IPS-11a (cell line): Measurements from ENCODE around the gene USP21.
A peak's percentile ranks its signal among the peaks of the same experiment; 100 is the strongest.

Experiments used
- H3K4me3 ChIP-seq: one replicate; pipeline ENCODE4 v1.5.1; 2013; ENCODE audit warnings: low read depth, low read length, control low read depth

USP21 gene

GRCh38 chr1:161166669-161167548 lies 7.6 kb downstream of the USP21 start:
- peak overlapping the region; percentile 85 for H3K4me3 ChIP-seq

DNA sequence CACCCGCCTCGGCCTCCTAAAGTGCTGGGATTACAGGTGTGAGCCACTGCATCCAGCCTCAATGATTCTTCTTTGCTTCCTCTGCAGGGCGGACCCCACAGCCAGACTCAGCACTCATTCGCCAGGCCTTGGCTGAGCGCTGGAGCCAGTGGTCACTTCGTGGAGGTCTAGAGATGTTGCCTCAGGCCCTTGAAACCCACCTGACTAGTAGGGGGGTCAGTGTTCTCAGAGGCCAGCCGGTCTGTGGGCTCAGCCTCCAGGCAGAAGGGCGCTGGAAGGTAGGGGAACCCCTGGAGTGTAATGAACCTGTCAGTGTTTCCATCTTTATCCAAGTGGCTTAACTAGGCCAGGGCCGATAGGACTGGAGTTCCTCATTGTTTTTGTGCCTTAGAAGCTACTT lies 9.6 kb downstream of the USP21 start:
- H3K4me3 ChIP-seq, result no peak overlapping the region

- no peak overlapping the region for H3K4me3 ChIP-seq
These were observed 11.9 kb downstream of the USP21 start for GRCh38 chr1:161171191-161171590.

GRCh38 chr1:161171696-161172095 lies 12.4 kb downstream of the USP21 start:
- H3K4me3 ChIP-seq, result no peak overlapping the region

DNA sequence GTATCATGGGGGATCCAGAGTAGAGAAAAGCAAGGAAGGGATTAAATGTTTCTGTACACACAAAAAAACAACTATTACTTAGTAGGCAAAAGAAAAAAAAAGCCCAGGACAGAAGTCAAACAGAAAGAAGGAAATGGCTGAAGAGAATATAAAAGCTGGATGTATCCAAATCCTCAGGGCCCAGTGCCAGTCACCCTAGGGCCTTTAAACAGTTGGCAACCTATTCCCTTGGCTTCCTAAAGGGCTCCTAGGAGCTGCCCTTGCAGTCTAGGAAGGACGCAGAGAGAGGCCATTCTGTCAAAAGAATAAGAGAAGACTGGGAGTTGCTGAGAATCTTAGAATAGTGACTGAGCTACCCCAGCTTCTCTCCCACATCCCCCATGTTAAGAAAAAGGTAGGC lies 13.0 kb downstream of the USP21 start:
- H3K4me3 ChIP-seq, result no peak overlapping the region

GRCh38 chr1:161172776-161173376 lies 13.6 kb downstream of the USP21 start:
- no peak overlapping the region for H3K4me3 ChIP-seq

- no peak overlapping the region for H3K4me3 ChIP-seq
These were observed 14.4 kb downstream of the USP21 start for GRCh38 chr1:161173711-161174110.

GRCh38 chr1:161174911-161175310 lies 15.6 kb downstream of the USP21 start:
- no peak overlapping the region for H3K4me3 ChIP-seq

- H3K4me3 ChIP-seq, result no peak overlapping the region
These were observed 16.6 kb downstream of the USP21 start for GRCh38 chr1:161175771-161176453.

DNA sequence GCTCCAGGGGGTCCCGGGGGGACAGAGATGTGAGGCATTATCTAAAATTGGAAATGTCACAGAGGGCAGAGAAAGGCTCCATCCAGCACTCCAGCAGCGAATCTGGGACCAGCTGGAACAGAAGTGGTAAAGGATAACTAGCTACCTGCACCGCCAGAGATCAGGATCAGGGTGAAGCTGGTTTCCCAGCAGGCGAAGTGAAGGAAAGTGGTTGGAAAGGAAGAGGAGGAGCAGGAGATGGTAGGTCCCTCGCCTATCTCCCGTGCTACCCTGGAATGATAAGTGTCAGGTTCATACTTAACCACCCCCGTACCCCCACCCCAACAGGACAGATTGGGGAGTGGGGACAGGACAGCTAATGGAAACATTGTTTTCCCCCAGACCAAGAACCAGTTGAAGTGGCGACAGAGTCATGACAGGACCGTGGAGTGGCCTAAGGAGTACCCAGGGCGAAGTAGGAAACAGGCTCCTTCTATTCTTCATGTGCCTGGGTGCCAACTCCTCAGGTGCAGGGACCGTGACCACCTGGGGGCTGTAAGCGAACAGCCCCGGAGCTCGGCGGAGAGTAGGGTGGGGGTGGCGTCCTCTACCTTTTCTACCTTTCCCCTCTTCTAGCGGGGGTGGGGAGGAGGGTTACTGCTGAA lies 17.3 kb downstream of the USP21 start:
- peak overlapping the region; percentile 91 for H3K4me3 ChIP-seq

DNA sequence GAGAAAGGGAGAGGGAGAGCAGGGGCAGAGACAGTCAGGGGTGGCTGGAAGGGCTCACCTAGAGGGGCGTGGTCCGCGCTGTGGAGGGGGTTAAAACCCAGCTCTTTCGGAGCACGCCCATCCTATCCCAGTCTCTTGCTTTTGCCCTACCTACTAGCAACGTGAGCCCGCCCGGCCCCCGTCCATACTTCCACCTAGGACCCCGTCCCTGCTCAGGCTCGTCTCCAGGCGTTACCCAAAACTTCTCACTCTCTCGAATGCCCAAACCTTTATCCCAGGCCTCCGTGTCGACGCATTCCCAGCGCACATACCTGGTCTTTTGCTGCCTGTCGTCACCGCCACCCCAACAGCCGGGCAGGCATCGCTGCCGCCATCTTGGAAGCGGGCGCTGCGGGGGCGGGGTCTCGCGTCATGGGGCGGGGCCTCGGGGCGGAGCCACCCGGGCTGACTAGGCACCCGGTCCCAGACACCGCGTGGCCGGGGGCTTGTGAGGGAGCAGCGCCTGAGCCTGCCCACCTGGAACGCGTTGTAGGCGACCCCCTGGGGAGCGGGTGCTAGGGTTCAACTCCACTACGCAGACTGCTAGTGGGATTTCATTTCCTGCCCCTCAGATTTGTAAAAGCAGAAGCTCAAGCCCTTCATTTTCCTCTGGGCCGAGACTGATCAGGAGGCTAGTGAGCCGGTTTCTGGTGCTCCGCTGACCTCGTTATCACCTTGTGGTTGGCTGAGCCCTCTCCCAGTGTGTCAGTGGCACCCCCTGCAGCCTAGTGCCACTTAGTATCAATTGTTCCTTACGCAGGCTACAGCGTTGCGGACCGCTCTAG lies 18.0 kb downstream of the USP21 start, which contains the start of gene B4GALT3:
Gene B4GALT3 (minus strand): TSS at position 396 of the 824 bp plus-strand sequence. CDS start 1,447 bp downstream, outside the sequence.
- H3K4me3 ChIP-seq, result peak within 1 kb of the TSS; percentile 91

DNA sequence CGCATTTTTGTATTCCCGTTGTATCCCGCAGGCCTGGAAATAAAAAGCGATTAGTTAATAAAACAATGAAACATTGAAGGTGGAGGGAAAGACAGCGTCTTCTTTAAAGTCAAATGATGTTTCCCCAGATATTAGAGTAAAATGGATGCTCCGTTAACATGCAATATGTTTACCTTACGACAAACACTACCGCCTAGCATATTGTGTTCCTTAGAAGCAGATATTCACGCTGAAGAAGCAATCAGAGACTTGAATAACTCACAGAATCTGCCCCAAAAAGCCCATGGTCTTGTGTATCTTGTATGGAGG lies 18.6 kb downstream of the USP21 start:
- peak overlapping the region; percentile 91 for H3K4me3 ChIP-seq

DNA sequence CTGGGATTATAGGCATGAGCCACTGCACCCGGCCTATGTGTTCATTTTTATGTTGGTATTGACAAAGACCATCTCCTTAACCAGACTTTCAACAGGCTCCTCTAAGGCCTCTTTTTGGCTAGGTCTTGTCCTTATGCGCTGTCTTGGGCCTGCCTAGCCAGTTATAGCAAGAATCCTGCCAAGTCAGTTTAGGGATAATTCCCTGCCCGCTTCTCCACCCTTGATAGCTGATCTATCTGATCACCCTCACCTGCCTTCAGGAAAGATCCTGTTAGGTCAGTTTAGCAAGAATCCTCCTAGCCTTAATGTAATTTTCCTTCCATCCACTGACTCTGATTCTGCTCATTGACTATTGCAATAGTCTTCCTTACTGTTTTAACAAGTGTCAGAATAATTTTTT lies 20.4 kb downstream of the USP21 start:
- H3K4me3 ChIP-seq, result no peak overlapping the region

GRCh38 chr1:161180639-161181038 lies 21.3 kb downstream of the USP21 start:
- H3K4me3 ChIP-seq, result no peak overlapping the region

- no peak overlapping the region for H3K4me3 ChIP-seq
These were observed 22.9 kb downstream of the USP21 start for GRCh38 chr1:161182214-161182613.

GRCh38 chr1:161185282-161185682 lies 26.0 kb downstream of the USP21 start:
- H3K4me3 ChIP-seq, result no peak overlapping the region

- H3K4me3 ChIP-seq, result no peak overlapping the region
These were observed 26.5 kb downstream of the USP21 start for GRCh38 chr1:161185732-161186311.

DNA sequence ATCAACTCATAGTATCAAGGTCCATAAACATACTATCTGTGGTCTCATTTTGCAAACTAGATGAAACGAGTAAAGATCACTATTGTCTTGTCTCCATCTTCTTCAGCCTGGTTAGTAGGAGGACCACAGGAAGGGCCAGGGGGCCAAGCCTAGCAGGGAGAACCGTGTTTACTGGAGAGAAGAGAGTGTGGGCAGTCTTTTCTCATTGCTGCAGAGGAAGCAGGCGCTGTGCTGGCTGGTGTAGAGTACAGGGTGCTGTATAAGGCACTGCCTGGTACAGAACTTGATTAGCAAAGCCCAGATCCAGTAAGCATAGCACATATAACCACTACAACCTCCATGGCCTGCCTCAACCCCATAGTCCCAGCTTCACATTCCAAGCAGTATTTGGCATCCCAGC lies 28.0 kb downstream of the USP21 start:
- no peak overlapping the region for H3K4me3 ChIP-seq

- no peak overlapping the region for H3K4me3 ChIP-seq
These were observed 29.1 kb downstream of the USP21 start for GRCh38 chr1:161188381-161188780.

GRCh38 chr1:161189036-161189435 lies 29.7 kb downstream of the USP21 start:
- no peak overlapping the region for H3K4me3 ChIP-seq
